ENCODE results near the gene NTPCR. TPM values are rescaled to one million over a fixed set of nuclear protein-coding genes. Genes with fewer than 3 reads are reported as not detected.

Gene NTPCR
- total RNA-seq, 1 experiment from 2014 or later, result 45.3 TPM

GRCh38 chr1:232958067-232958466 is 7.7 kb downstream of the NTPCR start:
- Histone ChIP-seq H3F3A (ENCODE audit: insufficient read depth, low read depth) (no peaks in the 10 kb centered on the region), H2AFZ (no peak overlapping the region), H3K9me2 (ENCODE audit: insufficient read depth) (no peaks in the 10 kb centered on the region), H3K27me3 (ENCODE audit: insufficient read depth, low read depth) (no peaks in the 10 kb centered on the region), H3K4me2 (no peak overlapping the region), H3K36me3 (ENCODE audit: low read depth) (peaks cover 20% of the 10 kb centered on the region; the same call in 1 of the 2 replicates), H3K79me2 (ENCODE audit: low read depth) (peaks cover 18% of the 10 kb centered on the region; the same call in 1 of the 2 replicates), H3K4me1 (replicated peaks; ENCODE audit: insufficient read depth) (no peaks in the 10 kb centered on the region), H3K4me3 (no peak overlapping the region), H4K20me1 (ENCODE audit: insufficient read depth) (peaks cover 11% of the 10 kb centered on the region), H3K9me3 (ENCODE audit: insufficient read depth, low read depth) (no peaks in the 10 kb centered on the region), H3K27ac (no peak overlapping the region)
- BruUV-seq (replicated peaks), result no TSS peak
- intact Hi-C loops (cut with micrococcal nuclease; ENCODE audit: unreplicated experiment), result no loop called here
- DNase-seq, result no peak
- ChIA-PET CTCF (no interaction called here), POLR2A (ENCODE audit: unreplicated experiment) (no interaction called here)
- TF ChIP-seq EZH2 (IDR thresholded peaks at IDR 0.05; ENCODE audit: low read depth), result no peak
- no peak for TF ChIP-seq CTCF (conservative IDR thresholded peaks at IDR 0.05)

- Histone ChIP-seq H3K4me1 (replicated peaks; ENCODE audit: insufficient read depth) (no peaks in the 10 kb centered on the region), H3K4me2 (no peak overlapping the region), H3K9me2 (ENCODE audit: insufficient read depth) (no peaks in the 10 kb centered on the region), H3K4me3 (no peak overlapping the region), H2AFZ (no peak overlapping the region), H3K27me3 (ENCODE audit: insufficient read depth, low read depth) (no peaks in the 10 kb centered on the region), H3K9me3 (ENCODE audit: insufficient read depth, low read depth) (no peaks in the 10 kb centered on the region), H3K27ac (no peak overlapping the region), H3K36me3 (ENCODE audit: low read depth) (peaks cover 9% of the 10 kb centered on the region; the same call in 1 of the 2 replicates), H3K79me2 (ENCODE audit: low read depth) (no peaks in the 10 kb centered on the region), H4K20me1 (ENCODE audit: insufficient read depth) (no peaks in the 10 kb centered on the region), H3F3A (ENCODE audit: insufficient read depth, low read depth) (no peaks in the 10 kb centered on the region)
- POLR2A ChIA-PET (ENCODE audit: unreplicated experiment), result no interaction called here
- intact Hi-C loops (cut with micrococcal nuclease; ENCODE audit: unreplicated experiment), result no loop called here
- no peak for TF ChIP-seq CTCF (conservative IDR thresholded peaks at IDR 0.05)
- no peak for TF ChIP-seq EZH2 (IDR thresholded peaks at IDR 0.05; ENCODE audit: low read depth)
- no TSS peak for BruUV-seq (replicated peaks)
- CTCF ChIA-PET, result no interaction called here
- no peak for DNase-seq
Measured at GRCh38 chr1:232962761-232963745, 12.6 kb downstream of the NTPCR start.

GRCh38 chr1:232964601-232965000 is 14.2 kb downstream of the NTPCR start:
- BruUV-seq (replicated peaks), result no TSS peak
- Histone ChIP-seq H3K36me3 (ENCODE audit: low read depth) (peaks cover 2% of the 10 kb centered on the region; the same call in 1 of the 2 replicates), H3K79me2 (ENCODE audit: low read depth) (no peaks in the 10 kb centered on the region), H3K9me3 (ENCODE audit: insufficient read depth, low read depth) (no peaks in the 10 kb centered on the region), H3K27me3 (ENCODE audit: insufficient read depth, low read depth) (no peaks in the 10 kb centered on the region), H4K20me1 (ENCODE audit: insufficient read depth) (no peaks in the 10 kb centered on the region), H3F3A (ENCODE audit: insufficient read depth, low read depth) (no peaks in the 10 kb centered on the region), H3K9me2 (ENCODE audit: insufficient read depth) (no peaks in the 10 kb centered on the region), H2AFZ (no peak overlapping the region), H3K4me3 (no peak overlapping the region), H3K27ac (no peak overlapping the region), H3K4me1 (replicated peaks; ENCODE audit: insufficient read depth) (no peaks in the 10 kb centered on the region), H3K4me2 (no peak overlapping the region)
- TF ChIP-seq CTCF (conservative IDR thresholded peaks at IDR 0.05) (no peak), EZH2 (IDR thresholded peaks at IDR 0.05; ENCODE audit: low read depth) (no peak)
- ChIA-PET POLR2A (ENCODE audit: unreplicated experiment) (interaction anchor here (0.6 kb wide), 1 partner anchor 148 kb away, joined by 3 read pairs; no protein-coding TSS in a partner anchor), CTCF (no interaction called here)
- intact Hi-C loops (cut with micrococcal nuclease; ENCODE audit: unreplicated experiment), result no loop called here
- no peak for DNase-seq

All from PC-9 (cell line).